GM18502 (cell line): Measurements from ENCODE around the gene PPP1R3G.
"Not testable (repeated sequence)": the region's sequence is repeated elsewhere in the genome, so short reads cannot be mapped to it uniquely, and the experiment has no call there.

Source experiments
- ATAC-seq: cut with Tn5 transposase; IDR thresholded peaks from one replicate; pipeline ENCODE4 v1.9.1; 2021; ENCODE audit warnings: mild to moderate bottlenecking; ENCODE audit not compliant: unreplicated experiment, poor library complexity

Gene PPP1R3G

DNA sequence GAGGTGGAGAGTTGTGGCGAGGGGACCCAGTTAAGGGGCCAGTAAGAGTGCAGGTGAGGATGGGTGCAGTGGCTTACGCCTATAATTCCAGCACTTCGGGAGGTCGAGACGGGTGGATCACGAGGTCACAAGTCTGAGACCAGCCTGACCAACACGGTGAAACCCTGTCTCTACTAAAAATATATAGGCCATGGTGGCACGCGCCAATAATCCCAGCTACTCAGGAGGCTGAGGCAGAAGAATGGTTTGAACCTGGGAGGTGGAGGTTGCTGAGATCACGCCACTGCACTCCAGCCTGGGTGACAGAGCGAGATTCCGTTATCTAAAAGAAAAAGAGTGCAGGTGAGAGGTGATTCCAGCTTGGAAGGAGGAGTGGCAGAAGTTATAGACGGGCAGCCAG lies 28.0 kb downstream of the PPP1R3G start:
- ATAC-seq: no peak

DNA sequence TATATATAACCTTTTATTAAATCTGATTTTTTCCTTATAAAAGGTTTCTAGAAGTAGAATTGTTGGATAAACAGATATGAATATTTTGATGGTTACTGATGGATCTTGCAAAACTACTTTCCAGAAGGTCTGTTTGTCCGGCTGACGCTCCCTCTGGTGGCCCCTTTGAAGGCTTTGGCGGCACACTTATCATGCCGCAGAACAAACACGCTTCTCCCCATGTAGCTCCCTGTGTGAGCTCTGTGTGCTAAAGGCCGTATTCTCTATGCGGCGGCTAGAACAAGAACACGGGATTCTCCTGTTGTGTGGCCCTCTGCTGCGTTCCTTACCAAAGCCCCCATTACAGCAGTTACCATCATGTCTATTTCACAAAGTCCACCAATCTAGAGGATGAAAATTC lies 30.0 kb downstream of the PPP1R3G start:
- no peak for ATAC-seq

DNA sequence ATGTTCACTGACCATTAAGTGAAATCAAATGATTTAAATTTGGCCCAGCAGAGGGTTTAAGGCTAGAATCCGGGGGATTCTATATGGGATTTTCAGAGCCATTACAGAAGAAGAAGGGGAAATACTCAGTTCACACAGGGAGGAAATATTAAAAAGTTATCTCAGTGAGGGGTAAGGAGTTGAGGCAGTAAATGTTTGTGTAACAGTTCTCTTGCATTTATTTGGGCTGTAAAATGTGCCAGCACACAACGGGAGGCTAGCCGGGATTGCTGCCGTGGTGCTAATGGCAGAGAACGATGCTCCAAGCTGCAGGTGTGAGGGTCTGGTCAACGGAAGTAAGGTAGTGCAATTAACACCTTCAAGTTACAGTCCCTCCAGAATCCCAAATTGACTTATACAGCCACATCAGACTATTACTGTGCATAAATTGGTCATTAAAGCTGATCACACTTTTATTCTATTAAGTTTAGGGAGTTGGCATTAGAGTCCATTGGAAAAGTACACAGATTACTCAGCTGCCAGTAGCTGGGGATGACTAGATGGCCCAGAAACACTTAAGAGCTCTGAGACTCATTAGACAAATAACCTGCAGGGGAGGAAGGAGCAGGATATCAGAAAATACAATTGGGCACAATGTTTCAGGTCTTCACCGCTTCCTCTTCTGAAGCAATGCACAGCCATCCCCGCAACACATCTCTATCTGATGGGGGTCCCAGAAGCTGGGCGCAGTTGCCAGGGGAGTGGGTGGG lies 31.3 kb downstream of the PPP1R3G start:
- no peak for ATAC-seq

DNA sequence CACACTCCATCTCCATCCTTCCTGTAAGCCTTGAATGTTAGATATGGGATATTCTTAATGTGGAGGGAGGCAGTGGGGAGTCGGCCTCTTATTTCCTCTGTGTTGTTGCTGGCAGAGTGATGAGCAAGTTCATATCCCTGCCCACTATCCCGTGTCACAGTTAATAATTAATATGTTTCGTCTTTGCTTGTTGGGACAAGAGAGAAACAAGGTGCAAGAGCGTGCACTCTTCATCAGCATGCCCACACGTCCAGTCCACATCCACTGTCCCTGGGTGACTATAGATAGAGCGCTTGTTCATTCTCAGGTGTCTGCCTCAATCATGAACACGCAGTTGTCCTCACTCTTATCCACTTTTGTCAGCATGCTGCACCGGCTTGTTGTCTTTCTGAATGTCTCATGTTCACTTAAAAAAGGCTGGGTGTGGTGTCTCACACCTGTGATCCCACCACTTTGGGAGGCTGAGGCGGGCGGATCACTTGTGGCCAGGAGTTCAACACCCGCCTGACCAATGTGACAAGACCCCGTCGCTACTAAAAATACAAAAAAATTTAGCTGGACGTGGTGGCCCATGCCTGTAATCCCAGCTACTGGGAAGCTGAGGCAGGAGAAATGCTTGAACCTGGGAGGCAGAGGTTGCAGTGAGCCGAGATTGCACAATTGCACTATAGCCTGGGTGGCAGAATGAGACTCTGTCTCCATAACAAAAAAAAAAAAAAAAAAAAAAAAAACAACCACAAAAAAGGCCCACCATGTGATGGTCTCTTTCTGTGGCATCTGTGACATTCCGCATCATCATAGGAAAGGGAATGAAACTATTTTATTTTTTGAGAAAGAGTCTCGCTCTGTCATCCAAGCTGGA lies 34.2 kb downstream of the PPP1R3G start:
- no peak for ATAC-seq

DNA sequence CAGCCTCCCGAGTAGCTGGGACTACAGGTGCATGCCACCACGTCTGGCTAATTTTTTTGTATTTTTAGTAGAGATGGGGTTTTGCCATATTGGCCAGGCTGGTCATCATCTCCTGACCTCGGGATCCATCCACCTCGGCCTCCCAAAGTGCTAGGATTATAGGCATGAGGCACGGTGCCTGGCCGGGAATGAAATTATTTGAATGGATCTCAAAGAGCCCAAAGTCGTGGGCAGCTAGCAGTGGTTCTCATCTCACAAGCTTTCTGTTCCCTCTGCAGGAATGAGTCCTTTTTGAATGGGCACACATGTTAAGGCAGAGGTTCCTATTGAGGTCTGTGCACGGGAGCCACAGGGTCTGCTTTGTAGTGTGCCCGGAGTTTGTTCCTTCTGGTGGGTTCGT lies 34.9 kb downstream of the PPP1R3G start:
- ATAC-seq: no peak

DNA sequence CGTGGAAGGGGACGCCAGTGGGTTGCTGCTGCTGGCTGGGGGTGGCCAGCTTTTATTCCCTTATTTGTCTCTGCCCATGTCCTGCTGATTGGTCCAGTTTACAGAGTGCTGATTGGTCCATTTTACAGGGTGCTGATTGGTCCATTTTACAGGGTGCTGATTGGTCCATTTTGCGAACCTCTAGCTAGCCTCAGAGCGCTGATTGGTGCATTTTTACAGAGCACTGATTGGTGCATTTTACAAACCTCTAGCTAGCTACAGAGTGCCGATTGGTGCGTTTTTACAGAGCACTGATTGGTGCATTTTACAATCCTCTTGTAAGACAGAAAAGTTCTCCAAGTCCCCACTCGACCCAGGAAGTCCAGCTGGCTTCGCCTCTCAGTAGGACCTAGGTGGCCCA lies 35.4 kb downstream of the PPP1R3G start:
- not testable (repeated sequence) for ATAC-seq

DNA sequence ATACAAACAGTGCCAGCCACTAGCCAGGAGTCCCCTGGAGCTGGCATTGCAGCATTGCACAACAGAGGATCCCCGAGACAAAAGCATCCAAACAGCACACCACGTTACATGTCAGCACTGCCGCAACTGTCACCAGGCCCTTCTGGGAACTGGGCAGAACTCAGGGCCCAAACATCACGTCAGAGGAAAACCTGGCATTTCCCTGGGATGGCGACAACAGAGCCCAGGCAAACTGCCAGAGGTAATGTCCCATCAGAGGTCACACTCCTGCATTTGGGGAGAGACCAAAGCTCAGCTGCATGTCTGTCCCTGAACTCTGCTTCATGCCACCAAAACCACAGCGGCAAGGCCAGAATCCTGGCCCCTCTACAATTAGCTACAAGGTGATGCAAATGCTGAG lies 36.3 kb downstream of the PPP1R3G start:
- ATAC-seq: no peak

DNA sequence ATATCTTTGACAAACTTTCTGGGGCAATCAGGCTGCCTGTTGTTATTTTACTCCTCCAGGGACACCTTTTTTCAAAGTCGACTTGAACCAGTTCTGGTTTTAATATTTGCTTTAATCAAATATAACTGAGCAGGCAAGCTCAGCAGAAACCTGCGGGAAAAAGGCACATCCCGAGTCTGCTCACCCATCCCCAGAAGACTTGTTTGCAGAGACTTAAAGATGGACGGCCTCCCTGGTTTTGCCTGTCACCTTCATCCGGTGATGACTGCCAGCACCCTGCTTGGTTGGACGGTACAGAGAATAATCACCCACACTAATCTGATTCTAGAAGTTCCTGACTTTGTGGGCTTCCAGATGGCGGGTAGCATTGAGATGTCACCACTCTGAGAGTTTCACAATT lies 36.8 kb downstream of the PPP1R3G start:
- no peak for ATAC-seq

DNA sequence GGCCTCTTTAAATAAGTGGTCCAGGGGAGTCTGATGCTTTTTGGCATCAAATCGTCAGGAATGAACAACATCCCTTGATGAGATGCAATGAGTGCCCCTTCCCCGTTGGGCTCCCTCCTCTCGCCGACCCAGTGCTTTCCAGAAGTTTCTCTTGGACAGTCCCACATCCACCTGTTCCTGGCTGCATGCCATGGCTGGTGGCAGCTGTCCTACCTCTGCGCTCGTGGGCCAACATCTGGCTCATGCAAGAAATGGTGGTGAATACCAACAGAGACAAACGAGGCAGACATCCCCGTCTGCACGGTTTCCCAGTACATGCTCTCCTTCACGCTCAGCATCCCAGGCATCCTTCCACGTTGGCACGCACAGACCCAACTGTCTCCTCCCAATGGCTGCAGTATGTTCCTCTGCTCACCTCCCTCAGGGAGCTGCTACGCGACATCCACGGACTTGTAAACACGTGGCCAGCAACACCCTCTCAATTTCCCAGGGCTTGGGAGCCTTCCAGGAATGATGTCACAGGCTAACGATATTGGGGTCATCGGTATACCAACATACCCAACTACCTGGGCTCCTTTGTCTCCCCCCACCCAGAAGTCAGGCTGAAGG lies 37.5 kb downstream of the PPP1R3G start:
- ATAC-seq: no peak

DNA sequence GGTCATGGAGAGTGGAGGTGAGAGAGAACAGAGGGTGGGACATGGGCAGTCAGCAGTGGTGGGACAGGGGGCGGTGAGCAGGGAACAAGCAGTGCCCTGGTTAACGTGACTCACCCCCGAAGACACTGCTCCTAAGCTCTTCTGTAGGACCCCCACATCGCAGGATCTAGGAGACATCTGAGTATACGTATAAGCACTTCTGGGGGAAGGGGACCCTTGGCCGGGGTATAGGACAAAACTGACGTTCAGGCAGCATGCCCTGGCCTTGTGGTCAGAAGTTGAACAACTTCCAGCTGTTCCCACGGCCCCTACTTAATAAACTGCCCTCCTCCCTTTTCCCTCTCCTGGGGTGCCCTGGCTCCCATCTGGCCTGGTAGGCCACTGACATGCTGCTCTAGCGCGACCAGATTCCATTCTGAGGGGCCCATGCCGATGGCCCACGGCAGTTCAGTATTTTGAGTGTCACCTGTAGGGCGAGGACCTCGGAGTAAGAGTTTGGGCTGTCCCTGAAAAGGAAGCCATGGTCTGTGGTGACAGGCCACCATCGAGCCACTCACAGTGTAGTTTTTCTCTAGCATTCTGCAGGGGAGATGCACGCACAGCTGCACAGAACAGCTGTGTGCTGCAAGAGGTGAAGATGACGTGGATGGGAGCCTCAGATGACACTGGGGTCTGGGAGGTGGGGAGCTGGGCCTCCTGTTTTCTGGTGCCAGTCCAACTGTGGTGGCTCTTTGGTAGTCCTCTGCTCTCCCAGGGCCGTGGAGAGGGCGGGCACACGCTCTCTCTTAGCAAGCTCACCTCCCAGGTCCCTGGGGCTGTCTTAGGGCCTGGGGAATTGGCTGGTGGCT lies 38.4 kb downstream of the PPP1R3G start:
- ATAC-seq: no peak

DNA sequence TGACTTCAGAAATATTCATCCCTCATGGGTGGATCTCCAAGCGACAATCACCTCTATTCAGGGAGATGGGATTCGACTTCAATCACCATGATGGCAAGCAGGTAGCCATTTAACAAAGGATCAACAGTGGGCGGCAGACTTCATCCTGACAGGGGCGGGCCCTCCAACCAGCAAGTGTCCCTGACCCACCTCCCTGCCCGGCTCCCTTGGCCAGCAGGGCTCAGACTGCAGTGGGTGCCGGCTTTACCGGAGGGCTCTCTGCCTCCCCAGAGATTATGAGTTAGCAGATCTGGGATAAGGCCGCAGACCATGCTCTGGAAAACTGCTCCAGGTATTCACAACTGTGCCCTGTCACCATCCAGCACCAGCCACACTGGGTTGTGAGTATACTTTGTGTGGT lies 39.4 kb downstream of the PPP1R3G start:
- no peak for ATAC-seq

DNA sequence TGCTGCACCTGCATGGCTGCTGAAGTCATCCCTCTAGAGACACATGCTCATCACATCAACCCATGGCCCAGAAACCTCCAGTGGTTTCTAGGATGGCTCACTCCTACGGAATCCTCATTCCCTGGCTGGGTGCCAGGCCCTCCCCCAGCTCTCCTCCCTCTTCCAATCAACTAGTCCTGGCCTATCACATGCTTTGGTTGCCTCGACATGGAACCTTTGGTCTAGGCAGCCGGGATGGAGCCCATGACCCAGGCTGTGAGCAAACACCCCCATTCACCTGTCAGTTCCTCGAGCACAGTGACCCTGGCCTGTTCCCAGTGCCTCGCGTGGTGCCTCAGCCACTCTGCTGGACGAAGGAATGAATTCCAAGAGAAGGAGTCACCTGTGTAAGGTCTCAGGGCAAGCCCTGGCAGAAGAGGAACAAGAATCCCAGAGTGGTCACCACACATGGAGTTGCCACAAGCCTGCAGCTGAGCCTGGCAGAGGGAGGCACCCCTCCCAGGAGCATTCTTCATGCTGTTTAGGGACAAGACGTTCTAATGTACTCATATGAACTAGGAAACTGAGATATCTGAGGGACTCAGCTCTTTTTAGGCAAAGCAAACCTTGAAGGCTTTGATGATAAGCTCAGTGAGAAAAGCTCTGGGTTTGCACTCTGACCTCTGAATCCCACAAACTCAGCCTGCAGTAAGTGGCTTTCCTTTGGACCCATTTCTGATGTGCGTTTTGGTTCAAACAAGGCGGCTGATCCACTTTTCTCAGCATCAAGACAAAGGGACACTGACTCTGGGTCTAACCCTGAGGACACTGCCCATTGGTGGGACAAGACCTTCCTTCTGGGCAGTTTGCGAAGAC lies 40.2 kb downstream of the PPP1R3G start:
- ATAC-seq: no peak

DNA sequence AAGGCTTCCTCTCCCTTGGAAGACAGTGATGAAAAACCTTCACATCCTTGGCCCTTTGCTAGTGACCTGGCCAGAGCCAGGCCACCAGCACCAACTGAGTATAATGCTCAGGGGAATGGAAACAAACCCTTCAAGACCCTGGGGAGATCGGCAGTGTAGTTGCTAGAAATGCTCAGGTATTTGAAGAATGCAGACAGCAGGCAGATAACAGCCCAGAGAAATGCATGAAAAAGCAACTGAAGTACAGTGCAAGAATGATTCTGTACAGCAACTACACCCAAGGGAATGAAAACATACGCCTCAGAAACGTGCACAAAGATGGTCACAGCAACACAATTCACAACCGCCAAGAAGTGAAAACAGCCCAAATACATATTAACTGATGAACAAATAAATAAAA lies 41.1 kb downstream of the PPP1R3G start:
- ATAC-seq: no peak

DNA sequence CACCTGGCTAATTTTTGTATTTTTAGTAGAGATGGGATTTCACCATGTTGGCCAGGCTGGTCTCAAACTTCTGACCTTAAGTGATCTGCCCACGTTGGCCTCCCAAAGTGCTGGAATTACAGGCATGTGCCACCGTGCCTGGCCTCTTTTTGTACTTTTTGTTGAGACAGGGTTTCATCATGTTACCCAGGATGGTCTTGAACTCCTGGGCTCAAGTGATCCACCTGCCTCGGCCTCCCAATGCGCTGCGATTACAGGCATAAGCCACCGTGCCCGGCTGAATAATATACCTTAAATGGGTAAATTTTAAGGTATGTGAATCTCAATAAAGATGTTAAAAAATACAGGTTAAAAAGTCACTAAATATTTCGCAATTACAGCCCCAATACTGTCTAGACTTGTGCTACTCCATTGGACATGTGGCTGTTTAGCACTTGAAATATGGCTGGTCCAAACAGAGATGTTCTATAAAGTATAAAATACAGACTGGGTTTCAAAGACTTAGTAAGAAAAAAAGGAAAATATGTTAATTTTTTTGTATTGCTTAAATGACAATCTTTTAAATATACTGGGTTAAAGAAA lies 42.1 kb downstream of the PPP1R3G start:
- no peak for ATAC-seq

DNA sequence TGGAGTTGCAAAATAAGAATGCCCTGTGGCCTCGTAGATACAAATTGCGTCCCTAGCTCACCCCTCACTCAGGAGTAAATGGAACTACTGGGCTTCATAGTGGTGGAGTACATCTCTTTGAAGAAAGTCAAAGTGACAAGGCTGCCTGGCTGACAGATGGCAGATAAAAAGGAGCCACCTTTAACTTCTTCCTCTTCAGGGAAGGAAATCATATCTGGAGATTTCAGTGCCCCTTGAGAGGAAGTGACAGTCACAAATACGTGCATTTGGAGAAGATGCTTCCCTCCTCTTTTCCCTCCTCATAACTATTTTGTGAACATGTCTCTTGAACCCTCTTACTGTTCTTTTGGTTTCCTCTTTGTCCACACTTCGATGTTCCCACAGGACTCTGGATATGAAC lies 43.2 kb downstream of the PPP1R3G start:
- no peak for ATAC-seq

DNA sequence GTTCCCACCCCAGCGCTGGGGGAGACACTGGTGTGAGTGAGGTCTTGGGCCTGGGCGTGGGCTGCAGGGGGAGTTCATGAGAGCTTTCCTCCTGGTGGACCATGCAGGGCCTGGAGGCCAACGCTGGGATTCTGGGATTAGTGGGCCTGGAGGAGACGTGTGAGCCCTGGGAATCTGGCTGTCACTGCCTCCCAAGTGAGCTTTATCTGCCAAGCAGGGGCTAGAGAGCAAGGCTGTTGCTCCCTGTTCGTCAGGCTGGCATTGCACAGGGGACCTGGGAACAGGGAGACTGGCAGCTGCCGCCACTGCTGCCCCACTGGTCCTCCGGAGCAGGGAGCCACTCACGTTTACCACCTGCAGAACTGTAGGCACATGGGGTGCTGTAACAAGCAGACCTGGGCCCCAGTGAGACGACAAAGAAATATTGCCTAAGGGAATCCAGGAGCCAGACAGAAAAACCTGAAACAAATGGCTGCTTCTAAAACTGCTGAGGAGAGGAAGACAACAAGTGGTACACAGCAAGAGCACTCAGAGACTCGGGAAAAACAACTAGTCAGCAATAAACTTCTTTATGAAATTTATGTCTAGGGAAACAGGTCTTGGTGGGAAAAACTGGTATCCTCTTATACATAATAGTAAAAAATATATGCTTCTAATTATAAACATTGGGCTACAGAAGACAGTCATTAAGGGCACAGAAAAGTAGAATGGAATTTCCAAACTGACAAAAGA lies 45.2 kb downstream of the PPP1R3G start:
- no peak for ATAC-seq

DNA sequence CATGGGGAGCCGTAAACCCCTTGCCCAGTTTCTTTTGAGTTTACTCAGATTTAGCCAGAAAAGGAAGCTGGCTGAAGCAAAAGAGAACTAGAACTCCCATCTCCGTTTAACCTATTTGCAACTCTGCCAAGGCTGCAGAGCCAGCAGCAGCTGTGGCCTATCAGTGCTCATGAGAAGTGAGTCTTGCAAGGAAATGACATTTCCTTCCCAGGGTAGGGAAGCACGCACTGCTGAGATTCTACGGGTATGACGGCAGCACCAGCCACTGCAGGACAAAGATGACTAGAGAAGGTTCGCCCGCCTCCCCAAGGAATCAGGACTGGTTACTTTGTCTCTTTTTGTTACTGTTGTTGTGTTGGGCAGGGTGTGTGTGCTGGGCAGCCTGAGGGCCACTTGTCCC lies 47.6 kb downstream of the PPP1R3G start:
- peak; percentile 98 for ATAC-seq

DNA sequence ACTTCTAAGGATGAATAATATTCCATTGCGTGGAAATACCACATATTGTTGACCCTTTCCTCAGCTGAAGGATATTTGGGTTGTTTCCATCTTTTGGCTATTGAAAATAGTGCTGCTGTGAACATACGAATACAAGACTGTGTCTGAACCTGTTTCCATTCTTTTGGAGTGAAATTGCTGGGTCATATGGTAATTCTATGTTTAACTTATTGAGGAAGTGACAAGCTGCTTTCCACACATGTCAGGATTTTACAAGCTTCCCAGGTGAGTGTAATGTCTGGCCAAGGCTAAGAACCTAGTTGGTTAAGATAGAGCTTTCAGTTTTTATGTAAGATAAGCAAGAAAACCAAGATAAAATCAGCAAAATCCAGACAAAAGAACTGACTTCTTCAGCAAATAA lies 48.8 kb downstream of the PPP1R3G start:
- no peak for ATAC-seq
